GM20000 (cell line): ENCODE results near the gene MSI2.

Experiments
- DNase-seq: peaks from one replicate; pipeline ENCODE4 v3.0.0; 2012; ENCODE audit warnings: low spot score
- CTCF ChIP-seq: IDR thresholded peaks from 2 replicates; pipeline ENCODE4 v1.5.1; 2012; ENCODE audit warnings: mild to moderate bottlenecking, control low read depth; ENCODE audit errors: extremely low read depth, missing control alignments

MSI2 gene

GRCh38 chr17:57574040-57574513 lies 317.8 kb downstream of the MSI2 start:
- TF ChIP-seq CTCF: no peak
- DNase-seq: no peak

- DNase-seq: no peak
- TF ChIP-seq CTCF: no peak
Observed at GRCh38 chr17:57576744-57577143, 320.4 kb downstream of the MSI2 start.

GRCh38 chr17:57577751-57578607 lies 321.7 kb downstream of the MSI2 start:
- DNase-seq: no peak
- TF ChIP-seq CTCF: no peak

- DNase-seq: peak; percentile 54
- TF ChIP-seq CTCF: no peak
Observed at GRCh38 chr17:57578608-57579225, 322.4 kb downstream of the MSI2 start.

- no peak for TF ChIP-seq CTCF
- no peak for DNase-seq
Observed at GRCh38 chr17:57579245-57579644, 322.9 kb downstream of the MSI2 start.

- TF ChIP-seq CTCF: no peak
- DNase-seq: no peak
Observed at GRCh38 chr17:57580055-57580739, 323.9 kb downstream of the MSI2 start.
